ENCODE measurements around the gene RDH5. TPM values are rescaled to one million over a fixed set of nuclear protein-coding genes. Genes with fewer than 3 reads are reported as not detected.

Gene RDH5
- total and polyA plus RNA-seq, 2 of the 13 experiments (the other 11 are each of a cell fraction or from before 2014, with no cell fraction given) = 2.6 to 5.7 TPM

- H3K9ac ChIP-seq (ENCODE audit: insufficient read depth, low read depth, low read length) = no peak overlapping the region
- no peaks in the 10 kb centered on the region; a peak in 1 of 5 replicates for H3K27me3 ChIP-seq (ENCODE audit: control insufficient read depth in 1 of 2, insufficient read depth in 2 of 2, low read length in 2 of 2)
- H3K4me2 ChIP-seq (ENCODE audit: low read depth, low read length) = no peak overlapping the region
- 61% methylated on average over 3 of the region's 4 CpGs for WGBS (ENCODE audit: low lambda C conversion rate)
- no TSS peak for BruUV-seq (replicated peaks)
- no peaks in the 10 kb centered on the region for H3K9me3 ChIP-seq (ENCODE audit: low read length)
- ChIA-PET POLR2A (no interaction called here), CTCF (ENCODE audit: low intra/inter-chr PET ratio, low total read pairs) (no interaction called here)
- intact Hi-C loops (cut with micrococcal nuclease; ENCODE audit: unreplicated experiment) = no loop called here
- no peak overlapping the region for H3K4me3 ChIP-seq (replicated peaks in 1 of 3; ENCODE audit: insufficient read depth in 1 of 3, low read depth in 2 of 3, low read length in 3 of 3)
- ATAC-seq (no peak), FAIRE-seq (no peak), DNase-seq (ENCODE audit: low spot score) (no peak)
- H3K27ac ChIP-seq (ENCODE audit: extremely low read length, insufficient read depth, low read length) = no peak overlapping the region
- in situ Hi-C loops (cut with HindIII; ENCODE audit: extremely low pct_ligation_motif_present, low pct_unique_long_range_greater_than_20kb) = no loop called here
- H3K79me2 ChIP-seq (ENCODE audit: insufficient read depth, low read length) = peaks cover 9% of the 10 kb centered on the region
- H3K36me3 ChIP-seq (replicated peaks in 1 of 2; ENCODE audit: control insufficient read depth in 1 of 2, insufficient read depth in 2 of 2, low read length in 2 of 2) = no peaks in the 10 kb centered on the region
- 0 out of 2 replicates have a peak, but pooled peaks cover 5% of the 10 kb centered on the region for H4K20me1 ChIP-seq (ENCODE audit: insufficient read depth, low read length)
- H2AFZ ChIP-seq (ENCODE audit: low read length) = no peak overlapping the region
- H3K4me1 ChIP-seq (ENCODE audit: insufficient read depth, low read length) = peaks cover 29% of the 10 kb centered on the region
- TF ChIP-seq TBX2 (CRISPR knock-in tag; IDR thresholded peaks at IDR 0.05; ENCODE audit: borderline replicate concordance) (no peak), SATB2 (CRISPR knock-in tag; IDR thresholded peaks at IDR 0.05) (no peak), ZFP41 (CRISPR knock-in tag; IDR thresholded peaks at IDR 0.05; ENCODE audit: borderline replicate concordance) (no peak)
Measured at GRCh38 chr12:55732288-55732687, 12.1 kb downstream of the RDH5 start.

GRCh38 chr12:55733021-55733555 lies 12.9 kb downstream of the RDH5 start:
- H3K4me1 ChIP-seq (ENCODE audit: insufficient read depth, low read length) = peaks cover 31% of the 10 kb centered on the region
- CTCF ChIA-PET (ENCODE audit: low intra/inter-chr PET ratio, low total read pairs) = no interaction called here
- POLR2A ChIA-PET = no interaction called here
- BruUV-seq (replicated peaks) = no TSS peak
- H3K79me2 ChIP-seq (ENCODE audit: insufficient read depth, low read length) = peaks cover 1% of the 10 kb centered on the region
- intact Hi-C loops (cut with micrococcal nuclease; ENCODE audit: unreplicated experiment) (no loop called here), in situ Hi-C loops (cut with HindIII; ENCODE audit: extremely low pct_ligation_motif_present, low pct_unique_long_range_greater_than_20kb) (no loop called here)
- DNase-seq (ENCODE audit: low spot score) = no peak
- no peak for FAIRE-seq
- H3K4me3 ChIP-seq (replicated peaks in 1 of 3; ENCODE audit: insufficient read depth in 1 of 3, low read depth in 2 of 3, low read length in 3 of 3) = no peak overlapping the region
- H3K27me3 ChIP-seq (ENCODE audit: control insufficient read depth in 1 of 2, insufficient read depth in 2 of 2, low read length in 2 of 2) = no peaks in the 10 kb centered on the region; a peak in 1 of 5 replicates
- no peaks in the 10 kb centered on the region for H3K9me3 ChIP-seq (ENCODE audit: low read length)
- no peaks in the 10 kb centered on the region for H3K36me3 ChIP-seq (replicated peaks in 1 of 2; ENCODE audit: control insufficient read depth in 1 of 2, insufficient read depth in 2 of 2, low read length in 2 of 2)
- H3K9ac ChIP-seq (ENCODE audit: insufficient read depth, low read depth, low read length) = no peak overlapping the region
- 65% methylated on average over 8 of the region's 14 CpGs for WGBS (ENCODE audit: low lambda C conversion rate)
- no peak overlapping the region for H2AFZ ChIP-seq (ENCODE audit: low read length)
- no peaks in the 10 kb centered on the region for H4K20me1 ChIP-seq (ENCODE audit: insufficient read depth, low read length)
- no peak overlapping the region for H3K27ac ChIP-seq (ENCODE audit: extremely low read length, insufficient read depth, low read length)
- H3K4me2 ChIP-seq (ENCODE audit: low read depth, low read length) = no peak overlapping the region
- TF ChIP-seq E2F1 (CRISPR knock-in tag; IDR thresholded peaks at IDR 0.05) (no peak), KLF6 (CRISPR knock-in tag; IDR thresholded peaks at IDR 0.05) (no peak)
- ATAC-seq = no peak
